ENCODE measurements around the gene FAM20A.
"Not testable (repeated sequence)": the region's sequence is repeated elsewhere in the genome, so short reads cannot be mapped to it uniquely, and the experiment has no call there.

Gene FAM20A

GRCh38 chr17:68589086-68589485 lies 12.1 kb downstream of the FAM20A start:
- DNase-seq (ENCODE audit: low spot score) = no peak

DNA sequence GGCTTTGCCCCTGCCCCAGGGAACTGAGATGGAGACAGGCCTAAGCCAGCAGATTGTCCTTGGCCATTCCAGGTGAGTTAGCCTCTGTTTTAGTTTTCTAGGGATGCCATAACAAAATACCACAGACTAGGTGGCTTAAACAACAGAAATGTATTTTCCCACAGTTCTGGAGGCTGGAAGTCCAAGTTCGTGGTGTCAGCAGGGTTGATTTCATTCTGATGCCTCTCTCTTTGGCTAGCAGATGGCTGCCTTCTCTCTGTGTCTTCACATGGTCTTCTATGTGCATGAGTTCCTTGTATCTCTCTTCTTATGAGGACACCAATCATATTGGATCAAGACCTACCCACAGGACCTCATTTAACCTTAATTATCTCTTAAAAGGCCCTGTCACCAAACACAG lies 12.8 kb downstream of the FAM20A start:
- no peak for DNase-seq (ENCODE audit: low spot score)

GRCh38 chr17:68587847-68588246 lies 13.3 kb downstream of the FAM20A start:
- DNase-seq (ENCODE audit: low spot score) = no peak

- DNase-seq (ENCODE audit: low spot score) = no peak
Observed at GRCh38 chr17:68587026-68587425, 14.1 kb downstream of the FAM20A start.

GRCh38 chr17:68585643-68586042 lies 15.5 kb downstream of the FAM20A start:
- no peak for DNase-seq (ENCODE audit: low spot score)

GRCh38 chr17:68584581-68585303 lies 16.4 kb downstream of the FAM20A start:
- DNase-seq (ENCODE audit: low spot score) = no peak

GRCh38 chr17:68582867-68583266 lies 18.3 kb downstream of the FAM20A start:
- DNase-seq (ENCODE audit: low spot score) = not testable (repeated sequence)

DNA sequence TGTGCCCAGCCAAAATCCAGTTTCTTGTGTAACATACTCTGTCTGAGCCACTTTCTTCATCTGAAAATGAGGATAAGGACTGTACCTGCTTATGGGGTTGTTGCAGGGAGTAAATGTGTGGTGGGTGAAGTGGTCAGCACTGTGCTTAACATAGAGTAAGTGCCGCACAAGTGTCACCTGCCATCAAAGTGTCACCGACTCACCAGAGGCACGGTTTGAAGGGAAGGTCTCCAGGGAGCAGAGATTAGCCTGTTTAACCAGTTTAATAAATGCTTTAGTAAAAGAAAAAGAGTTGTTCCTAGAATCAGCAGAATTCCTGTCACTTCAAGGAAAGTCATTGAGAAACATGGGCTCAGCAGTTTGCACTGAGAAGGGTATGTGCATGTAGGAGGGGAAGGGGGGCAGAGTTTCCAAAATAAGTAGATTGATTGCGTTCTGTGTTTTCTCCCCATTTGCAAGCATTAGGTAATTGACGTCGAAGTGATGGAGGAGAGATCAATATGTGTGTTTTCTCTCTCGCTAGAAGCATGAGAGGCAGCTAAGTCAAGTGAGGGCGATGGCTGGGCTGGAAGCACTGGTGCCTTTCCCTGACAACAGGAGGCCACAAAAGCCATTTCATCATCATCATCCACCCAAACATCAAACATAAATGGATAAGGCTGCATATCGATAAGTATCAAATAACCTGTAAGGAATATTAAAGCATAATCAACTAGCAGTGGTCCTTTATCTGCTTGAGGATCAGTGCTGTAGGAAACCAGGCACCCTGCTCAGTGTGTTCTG lies 19.1 kb downstream of the FAM20A start:
- no peak for DNase-seq (ENCODE audit: low spot score)

- no peak for DNase-seq (ENCODE audit: low spot score)
Observed at GRCh38 chr17:68580236-68580770, 20.9 kb downstream of the FAM20A start.

- DNase-seq (ENCODE audit: low spot score) = no peak
Observed at GRCh38 chr17:68579194-68579927, 21.8 kb downstream of the FAM20A start.

GRCh38 chr17:68578236-68578635 lies 22.9 kb downstream of the FAM20A start:
- DNase-seq (ENCODE audit: low spot score) = no peak

DNA sequence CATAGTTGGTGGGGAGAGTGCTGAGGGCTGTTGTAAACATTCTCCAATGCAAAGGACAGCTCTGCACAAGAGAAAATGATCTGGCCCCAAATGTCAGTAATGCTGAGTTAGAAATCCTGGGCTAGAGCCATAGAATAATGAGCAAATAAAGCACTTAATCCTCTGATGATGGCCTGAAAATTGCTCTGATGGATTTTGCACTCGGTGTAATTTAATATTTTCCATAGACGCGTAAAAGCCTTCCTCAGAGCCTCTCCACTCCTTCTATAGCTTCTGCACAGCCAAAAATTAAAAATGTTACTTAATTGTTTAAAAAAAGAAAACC lies 23.7 kb downstream of the FAM20A start:
- no peak for DNase-seq (ENCODE audit: low spot score)

DNA sequence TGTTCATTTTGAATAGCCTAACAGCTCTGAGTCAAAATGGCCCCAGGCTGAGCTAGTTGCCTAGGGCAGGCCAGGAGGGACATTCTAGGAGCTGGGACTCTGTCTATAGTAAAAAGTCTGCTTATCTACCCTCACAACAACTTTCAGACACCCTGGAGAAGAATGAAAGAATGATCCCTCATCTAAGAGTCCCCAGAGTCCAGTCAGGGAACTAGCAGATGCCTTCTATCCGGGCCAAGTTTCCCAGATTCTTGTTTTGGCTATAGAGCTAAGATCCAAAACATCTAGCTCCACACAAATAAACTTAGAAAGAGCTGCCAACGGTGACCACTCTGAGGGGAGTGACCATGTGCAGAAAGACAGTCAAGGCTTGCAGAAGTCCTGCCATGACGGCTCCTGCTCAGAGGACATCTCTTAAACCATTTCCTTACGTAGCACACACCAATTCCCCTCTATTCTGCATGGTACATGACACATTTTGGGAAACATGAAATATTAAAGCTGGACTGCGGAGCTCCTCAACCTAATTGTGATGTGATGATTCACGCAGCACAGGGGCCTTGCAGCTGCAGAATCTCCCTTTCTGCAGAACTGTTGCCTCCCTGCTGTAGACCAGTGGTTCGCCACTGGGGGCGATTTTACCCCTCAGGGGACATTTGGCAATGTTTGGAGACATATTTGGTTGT lies 24.2 kb downstream of the FAM20A start:
- DNase-seq (ENCODE audit: low spot score) = no peak

GRCh38 chr17:68576137-68576536 lies 25.0 kb downstream of the FAM20A start:
- DNase-seq (ENCODE audit: low spot score) = no peak

GRCh38 chr17:68573338-68573737 lies 27.8 kb downstream of the FAM20A start:
- DNase-seq (ENCODE audit: low spot score) = no peak

GRCh38 chr17:68572138-68572842 lies 28.9 kb downstream of the FAM20A start:
- no peak for DNase-seq (ENCODE audit: low spot score)

- DNase-seq (ENCODE audit: low spot score) = no peak
Observed at GRCh38 chr17:68570526-68570925, 30.6 kb downstream of the FAM20A start.

GRCh38 chr17:68569346-68569745 lies 31.8 kb downstream of the FAM20A start:
- DNase-seq (ENCODE audit: low spot score) = no peak

GRCh38 chr17:68568581-68568980 lies 32.6 kb downstream of the FAM20A start:
- no peak for DNase-seq (ENCODE audit: low spot score)

- DNase-seq (ENCODE audit: low spot score) = no peak
Observed at GRCh38 chr17:68567581-68567980, 33.6 kb downstream of the FAM20A start.

GRCh38 chr17:68567035-68567434 lies 34.1 kb downstream of the FAM20A start:
- DNase-seq (ENCODE audit: low spot score) = no peak

DNA sequence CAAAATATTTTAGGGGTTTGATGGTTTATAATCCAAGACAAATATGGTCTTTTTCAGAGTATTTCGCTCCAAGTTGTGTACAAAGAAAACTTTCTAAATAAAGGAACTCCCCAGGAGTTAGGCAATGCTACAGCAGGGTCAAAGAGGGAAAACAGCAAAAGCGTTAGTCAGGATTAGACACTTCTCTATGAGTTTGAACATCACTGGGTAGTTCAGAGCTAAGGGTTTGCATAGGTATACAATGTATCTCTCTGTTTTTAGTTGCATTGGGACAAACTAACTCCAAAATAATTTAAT lies 34.8 kb downstream of the FAM20A start:
- no peak for DNase-seq (ENCODE audit: low spot score)
